Measurements from ENCODE around the gene CACNB2.

The CACNB2 gene

DNA sequence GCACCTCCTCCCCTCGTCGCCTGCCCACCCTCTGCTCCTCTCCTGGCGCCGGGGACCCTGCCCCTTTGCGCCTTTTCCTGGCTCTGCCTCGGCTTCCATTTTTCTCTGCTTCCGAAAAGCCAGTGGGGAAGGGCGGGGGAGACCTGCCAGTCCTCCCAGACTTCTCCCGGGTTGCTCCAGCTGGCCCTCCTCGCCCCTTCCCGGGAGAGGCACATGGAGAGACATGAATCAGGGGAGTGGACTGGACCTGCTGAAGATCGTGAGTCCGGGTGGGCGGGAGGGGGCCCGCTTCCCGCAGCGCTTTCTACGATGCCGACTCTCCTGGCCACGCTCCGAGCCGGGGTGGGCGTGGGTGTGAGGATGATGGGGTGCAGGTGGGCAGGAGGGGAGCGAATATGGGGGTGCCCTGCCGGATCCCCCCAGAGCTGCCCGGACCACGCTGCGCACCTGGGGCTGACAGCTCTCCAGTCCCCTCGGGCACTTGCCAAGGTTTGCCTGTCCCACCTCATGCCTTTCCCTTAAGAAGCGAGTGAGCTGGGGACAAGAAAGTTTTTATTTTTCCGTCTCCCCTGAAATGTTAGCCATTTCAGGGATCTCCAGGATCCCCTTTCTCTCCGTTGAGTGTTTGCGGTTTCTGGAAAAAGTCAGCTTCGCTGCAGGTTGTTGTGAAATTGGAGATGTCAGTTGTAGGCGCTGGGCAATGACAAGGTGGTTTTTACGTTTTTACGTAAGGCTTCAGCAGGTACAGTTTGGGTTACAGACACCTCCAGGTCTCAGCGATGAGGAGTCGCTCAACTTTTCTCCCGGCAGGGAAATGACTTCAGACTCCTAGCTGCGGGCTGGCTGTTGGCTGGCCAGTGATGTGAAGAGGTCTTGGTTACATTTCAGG, 977 bp downstream of the CACNB2 start:
- DNase-seq (ENCODE audit: low spot score), result no peak
- POLR2A ChIA-PET (ENCODE audit: low non-redundant PET), result interaction anchor here (0.6 kb wide), 1 partner anchor 11 kb away, joined by 3 read pairs; no protein-coding TSS in a partner anchor
- TF ChIP-seq, protein P1, sequence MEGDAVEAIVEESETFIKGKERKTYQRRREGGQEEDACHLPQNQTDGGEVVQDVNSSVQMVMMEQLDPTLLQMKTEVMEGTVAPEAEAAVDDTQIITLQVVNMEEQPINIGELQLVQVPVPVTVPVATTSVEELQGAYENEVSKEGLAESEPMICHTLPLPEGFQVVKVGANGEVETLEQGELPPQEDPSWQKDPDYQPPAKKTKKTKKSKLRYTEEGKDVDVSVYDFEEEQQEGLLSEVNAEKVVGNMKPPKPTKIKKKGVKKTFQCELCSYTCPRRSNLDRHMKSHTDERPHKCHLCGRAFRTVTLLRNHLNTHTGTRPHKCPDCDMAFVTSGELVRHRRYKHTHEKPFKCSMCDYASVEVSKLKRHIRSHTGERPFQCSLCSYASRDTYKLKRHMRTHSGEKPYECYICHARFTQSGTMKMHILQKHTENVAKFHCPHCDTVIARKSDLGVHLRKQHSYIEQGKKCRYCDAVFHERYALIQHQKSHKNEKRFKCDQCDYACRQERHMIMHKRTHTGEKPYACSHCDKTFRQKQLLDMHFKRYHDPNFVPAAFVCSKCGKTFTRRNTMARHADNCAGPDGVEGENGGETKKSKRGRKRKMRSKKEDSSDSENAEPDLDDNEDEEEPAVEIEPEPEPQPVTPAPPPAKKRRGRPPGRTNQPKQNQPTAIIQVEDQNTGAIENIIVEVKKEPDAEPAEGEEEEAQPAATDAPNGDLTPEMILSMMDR (conservative IDR thresholded peaks at IDR 0.05; ENCODE audit: low read depth), result no peak
- CTCF ChIA-PET, result no interaction called here
- no peak overlapping the region for H3K27ac ChIP-seq

DNA sequence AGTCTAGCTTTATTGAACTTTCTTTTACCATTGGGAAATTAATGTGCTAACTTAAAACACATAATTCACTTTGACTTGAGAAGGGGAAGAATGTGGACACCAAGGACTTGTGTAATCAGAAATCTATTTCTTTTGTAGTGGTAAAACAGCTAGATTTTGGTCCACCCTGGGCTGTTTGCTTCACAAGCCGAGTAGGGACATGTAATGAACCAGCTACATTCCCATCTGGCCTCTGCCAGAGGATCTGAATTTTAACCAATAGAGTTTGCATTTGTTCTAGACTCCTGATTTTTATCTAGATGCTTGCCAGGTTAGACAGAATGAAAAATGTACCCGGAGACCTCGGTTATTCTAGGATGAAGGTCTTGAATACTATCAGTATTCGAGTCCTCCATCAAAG, 1.9 kb downstream of the CACNB2 start:
- no peak for DNase-seq (ENCODE audit: low spot score)
- TF ChIP-seq, protein P1 (conservative IDR thresholded peaks at IDR 0.05; ENCODE audit: low read depth), result no peak
- CTCF ChIA-PET, result interaction anchor here (0.5 kb wide), 1 partner anchor 11 kb away, joined by 3 read pairs; no protein-coding TSS in a partner anchor
- POLR2A ChIA-PET (ENCODE audit: low non-redundant PET), result no interaction called here
- H3K27ac ChIP-seq, result no peak overlapping the region

DNA sequence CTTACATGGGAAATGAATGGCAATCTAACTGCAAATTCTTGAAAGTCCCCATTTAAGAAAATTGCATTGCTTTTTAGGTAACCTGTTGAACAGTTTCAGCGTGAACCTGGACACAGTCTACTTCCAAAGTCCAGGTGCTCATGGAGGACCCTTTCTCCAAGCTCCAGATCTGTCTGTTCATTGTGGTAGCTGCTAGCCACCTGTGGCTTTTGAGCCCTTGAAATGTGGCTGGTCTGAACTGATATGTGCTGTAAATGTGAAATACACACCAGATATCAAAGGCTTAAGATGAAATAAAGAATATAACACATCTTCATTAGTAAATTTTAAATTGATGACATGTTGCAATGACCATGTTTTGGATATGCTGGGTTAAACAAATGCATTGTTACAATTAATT, 4.2 kb downstream of the CACNB2 start:
- ChIA-PET CTCF (no interaction called here), POLR2A (ENCODE audit: low non-redundant PET) (no interaction called here)

DNA sequence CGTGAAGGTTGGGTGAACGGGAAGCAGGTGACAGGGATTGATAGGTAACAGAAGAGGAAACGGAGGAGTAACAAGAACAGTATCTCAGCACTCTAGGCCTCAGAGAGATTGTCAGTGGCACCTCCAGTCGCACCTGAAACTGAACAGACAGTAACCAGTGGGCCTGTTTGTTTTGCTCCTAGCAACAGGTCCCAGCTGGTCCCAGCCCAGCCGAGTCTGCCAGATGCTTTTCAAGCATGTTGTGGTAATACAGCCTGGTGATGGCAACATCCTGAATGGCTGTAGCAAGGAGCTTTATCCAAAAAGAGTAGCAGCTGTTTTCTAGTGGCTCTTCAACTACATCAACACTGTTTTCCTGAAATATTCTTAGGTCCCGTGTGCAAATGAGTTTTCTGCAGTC, 4.7 kb downstream of the CACNB2 start:
- no peak for DNase-seq (ENCODE audit: low spot score)
- ChIA-PET CTCF (interaction anchor here (0.5 kb wide), 1 partner anchor 60 kb away, joined by 4 read pairs; no protein-coding TSS in a partner anchor), POLR2A (ENCODE audit: low non-redundant PET) (no interaction called here)
- TF ChIP-seq, protein P1 (conservative IDR thresholded peaks at IDR 0.05; ENCODE audit: low read depth), result no peak
- peak overlapping the region; percentile 32; the same call in 1 of the 2 replicates for H3K27ac ChIP-seq

More for the DNA sequence above, 4.2 kb downstream of the CACNB2 start:
- H3K27ac ChIP-seq, result no peak overlapping the region
- no peak for DNase-seq (ENCODE audit: low spot score)
- TF ChIP-seq, protein P1 (conservative IDR thresholded peaks at IDR 0.05; ENCODE audit: low read depth), result no peak

DNA sequence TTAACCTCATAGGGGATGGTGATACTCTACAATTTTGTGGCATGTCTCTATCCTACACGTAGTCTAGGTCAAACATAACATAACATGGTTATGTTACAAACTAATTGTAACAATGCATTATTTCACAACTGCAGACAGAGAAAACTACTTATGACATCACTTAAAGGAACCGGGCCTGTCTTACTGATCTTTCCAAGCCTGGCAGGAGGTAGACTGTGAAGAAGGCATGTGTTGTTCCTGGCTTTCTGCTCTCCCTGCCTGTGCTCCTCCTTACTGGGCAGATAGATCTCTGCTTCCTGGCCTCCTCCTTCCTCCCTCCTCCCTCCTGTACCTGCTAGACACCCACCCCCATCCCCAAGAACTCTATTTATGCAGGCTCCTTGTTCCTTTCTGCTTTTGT, 5.4 kb downstream of the CACNB2 start:
- POLR2A ChIA-PET (ENCODE audit: low non-redundant PET), result no interaction called here
- H3K27ac ChIP-seq, result no peak overlapping the region
- no peak for DNase-seq (ENCODE audit: low spot score)
- TF ChIP-seq, protein P1 (conservative IDR thresholded peaks at IDR 0.05; ENCODE audit: low read depth), result no peak
- CTCF ChIA-PET, result interaction anchor here (0.5 kb wide), 1 partner anchor 60 kb away, joined by 4 read pairs; no protein-coding TSS in a partner anchor

DNA sequence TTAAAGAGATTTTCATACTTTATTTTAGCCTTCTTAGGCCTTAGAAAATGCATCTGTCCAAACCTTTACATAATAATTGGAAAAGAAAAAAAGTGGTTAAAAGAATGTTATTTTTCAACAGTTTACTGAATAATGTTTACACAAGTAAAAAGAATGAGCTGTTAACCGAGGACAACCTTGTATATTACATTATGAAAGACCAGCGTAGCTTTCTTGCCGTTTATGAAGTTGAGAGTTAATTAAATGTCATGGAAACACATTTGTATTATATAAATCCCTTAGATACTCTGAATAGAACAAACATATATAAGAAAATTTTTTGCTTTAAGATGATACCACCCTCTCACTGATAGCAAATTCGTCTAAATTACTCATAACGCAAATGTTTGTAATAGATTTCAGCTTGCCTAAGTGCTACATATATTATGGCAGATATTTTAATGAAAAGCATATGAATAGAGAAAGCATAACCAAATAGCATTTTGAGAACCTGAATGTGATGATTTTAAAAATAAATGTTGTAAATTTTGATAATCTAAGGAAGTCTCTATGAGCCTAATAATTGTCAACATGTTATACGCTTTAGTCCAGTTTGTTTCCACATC, 9.1 kb downstream of the CACNB2 start:
- CTCF ChIA-PET, result no interaction called here
- POLR2A ChIA-PET (ENCODE audit: low non-redundant PET), result no interaction called here
- TF ChIP-seq, protein P1 (conservative IDR thresholded peaks at IDR 0.05; ENCODE audit: low read depth), result no peak
- H3K27ac ChIP-seq, result no peak overlapping the region
- DNase-seq (ENCODE audit: low spot score), result no peak

All from RWPE1 (cell line).